WTC11 (cell line): Measurements from ENCODE around the gene GPC6. TPM values are rescaled to one million over a fixed set of nuclear protein-coding genes. Genes with fewer than 3 reads are reported as not detected.
A peak's percentile ranks its signal among the peaks of the same experiment; 100 is the strongest.

ENCODE experiments used
- ATAC-seq: fragments of 200-7000 bp; cut with Tn5 transposase; 2 replicates; pipeline ENCODE4 v1.10.0; 2021; ENCODE audit warnings: mild to moderate bottlenecking, moderate library complexity
- CTCF ChIA-PET: fragments of 300-600 bp; sonication (Branson Sonifier 250); formaldehyde crosslinking; loops from one replicate; lab custom pipeline; 2021; ENCODE audit warnings: antibody characterized with exemption; lab: Charles Lee
- POLR2A ChIA-PET: fragments of 350-600 bp; sonication (Branson Sonifier 250); formaldehyde crosslinking; loops from one replicate; lab custom pipeline; 2021; ENCODE audit warnings: antibody characterized with exemption; lab: Charles Lee
- DNase-seq: peaks from one replicate; pipeline ENCODE4 v3.0.0; 2021; ENCODE audit warnings: low spot score
- H3K27ac Mint-ChIP-seq: 2 replicates; pipeline ENCODE4 v1.8.0; 2021; ENCODE audit warnings: mixed read lengths
- H3K27me3 Mint-ChIP-seq: 2 replicates; pipeline ENCODE4 v1.8.0; 2021; ENCODE audit warnings: low read depth, mild to moderate bottlenecking, moderate library complexity, mixed read lengths
- H3K36me3 Mint-ChIP-seq: 2 replicates; pipeline ENCODE4 v1.8.0; 2021; ENCODE audit warnings: mixed read lengths
- H3K4me1 Mint-ChIP-seq: 2 replicates; pipeline ENCODE4 v1.8.0; 2022; ENCODE audit warnings: mixed read lengths
- H3K4me3 Mint-ChIP-seq: 2 replicates; pipeline ENCODE4 v1.8.0; 2021; ENCODE audit warnings: mild to moderate bottlenecking, moderate library complexity, mixed read lengths
- H3K9me3 Mint-ChIP-seq: 2 replicates; pipeline ENCODE4 v1.8.0; 2021; ENCODE audit warnings: mixed read lengths
- ATF1 ChIP-seq: sonication (generic); formaldehyde crosslinking; IDR thresholded peaks from 2 replicates; pipeline ENCODE4 v1.8.1; 2023; ENCODE audit warnings: mild to moderate bottlenecking, moderate library complexity, missing genetic modification reagents
- CREM ChIP-seq: sonication (generic); formaldehyde crosslinking; IDR thresholded peaks from 2 replicates; pipeline ENCODE4 v1.8.1; 2022; ENCODE audit warnings: mild to moderate bottlenecking, missing genetic modification reagents, moderate library complexity
- ELF4 ChIP-seq: sonication (generic); formaldehyde crosslinking; IDR thresholded peaks from 2 replicates; pipeline ENCODE4 v1.8.1; 2022; ENCODE audit warnings: low read depth, mild to moderate bottlenecking, moderate library complexity, missing genetic modification reagents
- FOXK1 ChIP-seq: sonication (generic); formaldehyde crosslinking; IDR thresholded peaks from 2 replicates; pipeline ENCODE4 v1.8.0; 2022; ENCODE audit warnings: mild to moderate bottlenecking, moderate library complexity, missing genetic modification reagents
- FOXP1 ChIP-seq: sonication (generic); formaldehyde crosslinking; IDR thresholded peaks from 2 replicates; pipeline ENCODE4 v1.8.0; 2022; ENCODE audit warnings: missing genetic modification reagents, mild to moderate bottlenecking, moderate library complexity, borderline replicate concordance
- GTF2I ChIP-seq: fragments of 250-450 bp; sonication (Bioruptor Pico); conservative IDR thresholded peaks from 2 replicates; pipeline ENCODE4 v1.4.0; 2021; ENCODE audit warnings: mild to moderate bottlenecking
- IRF2 ChIP-seq: sonication (generic); formaldehyde crosslinking; IDR thresholded peaks from 2 replicates; pipeline ENCODE4 v1.8.0; 2022; ENCODE audit warnings: low read depth, missing genetic modification reagents, borderline replicate concordance
- KAT7 ChIP-seq: sonication (generic); formaldehyde crosslinking; IDR thresholded peaks from 2 replicates; pipeline ENCODE4 v1.8.1; 2023; ENCODE audit warnings: missing genetic modification reagents, mild to moderate bottlenecking, borderline replicate concordance
- NR3C1 ChIP-seq: sonication (generic); formaldehyde crosslinking; conservative IDR thresholded peaks from 2 replicates; pipeline ENCODE4 v1.8.1; 2023; ENCODE audit warnings: low read depth, mild to moderate bottlenecking, missing genetic modification reagents
- OVOL2 ChIP-seq: fragments of 250-450 bp; sonication (Bioruptor Pico); IDR thresholded peaks from 2 replicates; pipeline ENCODE4 v1.9.0; 2021; ENCODE audit warnings: mild to moderate bottlenecking, borderline replicate concordance
- SMAD3 ChIP-seq: sonication (generic); formaldehyde crosslinking; IDR thresholded peaks from 2 replicates; pipeline ENCODE4 v1.8.0; 2022; ENCODE audit warnings: missing genetic modification reagents, mild to moderate bottlenecking, borderline replicate concordance
- SMAD4 ChIP-seq: sonication (generic); formaldehyde crosslinking; IDR thresholded peaks from 2 replicates; pipeline ENCODE4 v1.8.0; 2022; ENCODE audit warnings: mild to moderate bottlenecking, missing genetic modification reagents
- ZNF138 ChIP-seq: sonication (generic); formaldehyde crosslinking; conservative IDR thresholded peaks from 2 replicates; pipeline ENCODE4 v1.8.1; 2022; ENCODE audit warnings: mild to moderate bottlenecking, moderate library complexity, missing genetic modification reagents
- ZNF219 ChIP-seq: sonication (generic); formaldehyde crosslinking; IDR thresholded peaks from 2 replicates; pipeline ENCODE4 v1.8.0; 2023; ENCODE audit warnings: missing genetic modification reagents, mild to moderate bottlenecking, borderline replicate concordance
- ZNF232 ChIP-seq: sonication (generic); formaldehyde crosslinking; IDR thresholded peaks from 2 replicates; pipeline ENCODE4 v1.8.0; 2022; ENCODE audit warnings: mild to moderate bottlenecking, missing genetic modification reagents
- ZNF317 ChIP-seq: sonication (generic); formaldehyde crosslinking; IDR thresholded peaks from 2 replicates; pipeline ENCODE4 v1.8.1; 2023; ENCODE audit warnings: low read depth, mild to moderate bottlenecking, moderate library complexity, missing genetic modification reagents, borderline replicate concordance
- ZNF396 ChIP-seq: fragments of 250-450 bp; sonication (Bioruptor Pico); IDR thresholded peaks from 2 replicates; pipeline ENCODE4 v1.8.0; 2021; ENCODE audit warnings: mild to moderate bottlenecking, moderate library complexity, borderline replicate concordance
- total RNA-seq: library from RNA; stranded (reverse); gene quantifications from 3 replicates; pipeline ENCODE4 v1.2.3, GENCODE V29; 2021
- TF ChIP-seq, protein P1 (sequence below): sonication (generic); formaldehyde crosslinking; IDR thresholded peaks from 2 replicates; pipeline ENCODE4 v1.8.0; 2022; ENCODE audit warnings: mild to moderate bottlenecking, missing genetic modification reagents
- TF ChIP-seq, protein P2 (sequence below): fragments of 250-450 bp; sonication (Bioruptor Pico); IDR thresholded peaks from 2 replicates; pipeline ENCODE4 v1.9.0; 2021; ENCODE audit warnings: mild to moderate bottlenecking
- TF ChIP-seq, protein P3 (sequence below): sonication (generic); formaldehyde crosslinking; IDR thresholded peaks from 2 replicates; pipeline ENCODE4 v1.8.1; 2022; ENCODE audit warnings: low read depth, mild to moderate bottlenecking, moderate library complexity, missing genetic modification reagents, borderline replicate concordance
- TF ChIP-seq, protein P4 (sequence below): fragments of 200-600 bp; IDR thresholded peaks from 2 replicates; pipeline ENCODE4 v1.8.0; 2022; ENCODE audit warnings: antibody characterized with exemption
- TF ChIP-seq, protein P5 (sequence below): sonication (generic); formaldehyde crosslinking; IDR thresholded peaks from 2 replicates; pipeline ENCODE4 v1.8.1; 2022; ENCODE audit warnings: mild to moderate bottlenecking, missing genetic modification reagents, moderate library complexity, borderline replicate concordance
- TF ChIP-seq, protein P6 (sequence below): sonication (generic); formaldehyde crosslinking; IDR thresholded peaks from 2 replicates; pipeline ENCODE4 v1.8.1; 2023; ENCODE audit warnings: mild to moderate bottlenecking, missing genetic modification reagents, moderate library complexity
- TF ChIP-seq, protein P7 (sequence below): sonication (generic); formaldehyde crosslinking; IDR thresholded peaks from 2 replicates; pipeline ENCODE4 v1.8.1; 2022; ENCODE audit warnings: low read depth, missing genetic modification reagents, borderline replicate concordance

GPC6 gene
- total RNA-seq, 1 experiment from 2014 or later = 19.5 TPM

DNA sequence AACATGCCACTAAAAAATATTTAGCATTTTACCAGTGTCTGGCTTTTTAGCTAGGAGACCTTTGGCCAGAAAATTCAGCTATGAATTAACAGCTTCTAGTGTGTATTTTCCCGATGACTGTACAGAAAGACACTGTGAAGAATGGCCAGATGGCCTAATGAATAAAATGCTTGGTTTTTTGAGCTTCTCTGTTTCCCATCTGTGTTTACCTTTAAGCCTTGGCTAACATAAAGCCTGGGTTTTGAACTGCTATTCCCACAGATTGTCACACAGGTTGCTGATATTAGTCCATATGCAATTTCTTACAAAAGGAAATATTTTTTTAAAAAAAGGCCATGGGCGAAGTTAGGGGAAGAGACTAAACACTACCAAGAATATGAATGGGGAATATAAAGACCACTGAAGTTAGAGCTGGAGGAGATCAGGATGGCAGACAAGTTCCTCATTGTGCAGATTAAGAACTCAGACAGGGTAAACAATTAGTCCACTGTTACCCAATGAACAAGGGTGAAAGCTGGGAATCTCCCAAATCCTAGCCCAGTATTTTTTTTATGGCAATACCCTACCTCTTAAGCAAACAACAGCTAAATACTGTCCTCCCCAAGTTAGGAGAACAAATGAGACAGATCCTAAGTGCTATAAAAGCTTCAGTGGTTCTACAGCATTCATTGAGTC, 1157.8 kb downstream of the GPC6 start:
- ATAC-seq (no peak), DNase-seq (no peak)
- TF ChIP-seq ZNF138 (CRISPR knock-in tag) (no peak), FOXP1 (no peak), FOXK1 (CRISPR knock-in tag) (no peak), NR3C1 (CRISPR knock-in tag) (no peak), ZNF317 (no peak), ZNF396 (CRISPR knock-in tag) (no peak), OVOL2 (no peak), ATF1 (no peak), IRF2 (no peak), CREM (no peak), ELF4 (CRISPR knock-in tag) (no peak), KAT7 (CRISPR knock-in tag) (no peak), SMAD4 (CRISPR knock-in tag) (no peak), ZNF219 (CRISPR knock-in tag) (no peak)
- TF ChIP-seq, protein P1, sequence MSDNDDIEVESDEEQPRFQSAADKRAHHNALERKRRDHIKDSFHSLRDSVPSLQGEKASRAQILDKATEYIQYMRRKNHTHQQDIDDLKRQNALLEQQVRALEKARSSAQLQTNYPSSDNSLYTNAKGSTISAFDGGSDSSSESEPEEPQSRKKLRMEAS (CRISPR knock-in tag) = no peak
- TF ChIP-seq, protein P2, sequence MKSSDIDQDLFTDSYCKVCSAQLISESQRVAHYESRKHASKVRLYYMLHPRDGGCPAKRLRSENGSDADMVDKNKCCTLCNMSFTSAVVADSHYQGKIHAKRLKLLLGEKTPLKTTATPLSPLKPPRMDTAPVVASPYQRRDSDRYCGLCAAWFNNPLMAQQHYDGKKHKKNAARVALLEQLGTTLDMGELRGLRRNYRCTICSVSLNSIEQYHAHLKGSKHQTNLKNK (CRISPR knock-in tag) = no peak
- TF ChIP-seq, protein P3, sequence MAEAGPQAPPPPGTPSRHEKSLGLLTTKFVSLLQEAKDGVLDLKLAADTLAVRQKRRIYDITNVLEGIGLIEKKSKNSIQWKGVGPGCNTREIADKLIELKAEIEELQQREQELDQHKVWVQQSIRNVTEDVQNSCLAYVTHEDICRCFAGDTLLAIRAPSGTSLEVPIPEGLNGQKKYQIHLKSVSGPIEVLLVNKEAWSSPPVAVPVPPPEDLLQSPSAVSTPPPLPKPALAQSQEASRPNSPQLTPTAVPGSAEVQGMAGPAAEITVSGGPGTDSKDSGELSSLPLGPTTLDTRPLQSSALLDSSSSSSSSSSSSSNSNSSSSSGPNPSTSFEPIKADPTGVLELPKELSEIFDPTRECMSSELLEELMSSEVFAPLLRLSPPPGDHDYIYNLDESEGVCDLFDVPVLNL = no peak
- TF ChIP-seq, protein P4, sequence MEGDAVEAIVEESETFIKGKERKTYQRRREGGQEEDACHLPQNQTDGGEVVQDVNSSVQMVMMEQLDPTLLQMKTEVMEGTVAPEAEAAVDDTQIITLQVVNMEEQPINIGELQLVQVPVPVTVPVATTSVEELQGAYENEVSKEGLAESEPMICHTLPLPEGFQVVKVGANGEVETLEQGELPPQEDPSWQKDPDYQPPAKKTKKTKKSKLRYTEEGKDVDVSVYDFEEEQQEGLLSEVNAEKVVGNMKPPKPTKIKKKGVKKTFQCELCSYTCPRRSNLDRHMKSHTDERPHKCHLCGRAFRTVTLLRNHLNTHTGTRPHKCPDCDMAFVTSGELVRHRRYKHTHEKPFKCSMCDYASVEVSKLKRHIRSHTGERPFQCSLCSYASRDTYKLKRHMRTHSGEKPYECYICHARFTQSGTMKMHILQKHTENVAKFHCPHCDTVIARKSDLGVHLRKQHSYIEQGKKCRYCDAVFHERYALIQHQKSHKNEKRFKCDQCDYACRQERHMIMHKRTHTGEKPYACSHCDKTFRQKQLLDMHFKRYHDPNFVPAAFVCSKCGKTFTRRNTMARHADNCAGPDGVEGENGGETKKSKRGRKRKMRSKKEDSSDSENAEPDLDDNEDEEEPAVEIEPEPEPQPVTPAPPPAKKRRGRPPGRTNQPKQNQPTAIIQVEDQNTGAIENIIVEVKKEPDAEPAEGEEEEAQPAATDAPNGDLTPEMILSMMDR = no peak
- TF ChIP-seq, protein P5, sequence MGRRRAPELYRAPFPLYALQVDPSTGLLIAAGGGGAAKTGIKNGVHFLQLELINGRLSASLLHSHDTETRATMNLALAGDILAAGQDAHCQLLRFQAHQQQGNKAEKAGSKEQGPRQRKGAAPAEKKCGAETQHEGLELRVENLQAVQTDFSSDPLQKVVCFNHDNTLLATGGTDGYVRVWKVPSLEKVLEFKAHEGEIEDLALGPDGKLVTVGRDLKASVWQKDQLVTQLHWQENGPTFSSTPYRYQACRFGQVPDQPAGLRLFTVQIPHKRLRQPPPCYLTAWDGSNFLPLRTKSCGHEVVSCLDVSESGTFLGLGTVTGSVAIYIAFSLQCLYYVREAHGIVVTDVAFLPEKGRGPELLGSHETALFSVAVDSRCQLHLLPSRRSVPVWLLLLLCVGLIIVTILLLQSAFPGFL = no peak
- TF ChIP-seq, protein P6, sequence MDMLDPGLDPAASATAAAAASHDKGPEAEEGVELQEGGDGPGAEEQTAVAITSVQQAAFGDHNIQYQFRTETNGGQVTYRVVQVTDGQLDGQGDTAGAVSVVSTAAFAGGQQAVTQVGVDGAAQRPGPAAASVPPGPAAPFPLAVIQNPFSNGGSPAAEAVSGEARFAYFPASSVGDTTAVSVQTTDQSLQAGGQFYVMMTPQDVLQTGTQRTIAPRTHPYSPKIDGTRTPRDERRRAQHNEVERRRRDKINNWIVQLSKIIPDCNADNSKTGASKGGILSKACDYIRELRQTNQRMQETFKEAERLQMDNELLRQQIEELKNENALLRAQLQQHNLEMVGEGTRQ (CRISPR knock-in tag) = no peak
- Mint-ChIP-seq H3K4me3 (no peak overlapping the region), H3K9me3 (peaks cover 5% of the 10 kb centered on the region; the same call in 1 of the 2 replicates), H3K4me1 (peaks cover 12% of the 10 kb centered on the region), H3K27ac (no peak overlapping the region), H3K27me3 (no peaks in the 10 kb centered on the region), H3K36me3 (no peaks in the 10 kb centered on the region)
- ChIA-PET CTCF (interaction anchor here (0.5 to 0.7 kb wide), 3 partner anchors 51 to 1138 kb away, joined by 3 read pairs; no protein-coding TSS in a partner anchor), POLR2A (no interaction called here)

DNA sequence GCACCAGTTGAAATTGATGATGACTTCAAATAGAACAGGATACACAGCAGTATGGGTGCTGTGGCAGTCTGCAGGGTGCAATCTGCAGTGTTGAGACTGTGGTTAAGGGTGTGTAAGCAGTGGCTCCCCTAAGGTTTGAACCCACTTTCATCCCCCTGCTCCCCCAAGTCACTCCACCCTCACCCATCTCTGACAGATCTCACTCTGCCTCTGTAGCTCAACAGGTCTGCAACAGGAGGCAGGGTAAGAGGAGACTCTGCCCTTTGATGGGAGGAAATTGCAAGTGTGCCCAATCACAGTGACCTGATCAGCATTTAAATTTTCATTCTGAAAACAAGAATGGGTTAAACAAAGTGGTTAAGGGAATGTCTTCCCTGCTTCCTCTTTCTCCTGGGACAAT, 1160.4 kb downstream of the GPC6 start:
- ATAC-seq (peak; percentile 77), DNase-seq (no peak)
- Mint-ChIP-seq H3K4me3 (no peak overlapping the region), H3K36me3 (no peaks in the 10 kb centered on the region), H3K9me3 (peaks cover 5% of the 10 kb centered on the region; the same call in 1 of the 2 replicates), H3K27me3 (no peaks in the 10 kb centered on the region), H3K27ac (no peak overlapping the region), H3K4me1 (peaks cover 12% of the 10 kb centered on the region)
- CTCF ChIA-PET = no interaction called here
- POLR2A ChIA-PET = no interaction called here
- TF ChIP-seq, protein P7, sequence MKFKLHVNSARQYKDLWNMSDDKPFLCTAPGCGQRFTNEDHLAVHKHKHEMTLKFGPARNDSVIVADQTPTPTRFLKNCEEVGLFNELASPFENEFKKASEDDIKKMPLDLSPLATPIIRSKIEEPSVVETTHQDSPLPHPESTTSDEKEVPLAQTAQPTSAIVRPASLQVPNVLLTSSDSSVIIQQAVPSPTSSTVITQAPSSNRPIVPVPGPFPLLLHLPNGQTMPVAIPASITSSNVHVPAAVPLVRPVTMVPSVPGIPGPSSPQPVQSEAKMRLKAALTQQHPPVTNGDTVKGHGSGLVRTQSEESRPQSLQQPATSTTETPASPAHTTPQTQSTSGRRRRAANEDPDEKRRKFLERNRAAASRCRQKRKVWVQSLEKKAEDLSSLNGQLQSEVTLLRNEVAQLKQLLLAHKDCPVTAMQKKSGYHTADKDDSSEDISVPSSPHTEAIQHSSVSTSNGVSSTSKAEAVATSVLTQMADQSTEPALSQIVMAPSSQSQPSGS (CRISPR knock-in tag) = no peak
- TF ChIP-seq ZNF219 (CRISPR knock-in tag) = no peak
- no peak for TF ChIP-seq ZNF232 (CRISPR knock-in tag)
- no peak for TF ChIP-seq FOXP1
- TF ChIP-seq SMAD3 = no peak
- TF ChIP-seq ZNF138 (CRISPR knock-in tag) = no peak
- TF ChIP-seq GTF2I = no peak
